SK-N-SH (cell line): ENCODE results near the gene UST. TPM values are rescaled to one million over a fixed set of nuclear protein-coding genes. Genes with fewer than 3 reads are reported as not detected.

Source experiments
- CTCF ChIA-PET: fragments of 300-600, 350-600 bp; formaldehyde crosslinking; extraction: SDS; loops from one replicate; lab custom pipeline; 2021; lab: Yijun Ruan, JAX
- POLR2A ChIA-PET: fragments of 350-600 bp; sonication (Branson Sonifier 250); formaldehyde crosslinking; extraction: SDS; loops from one replicate; lab custom pipeline; 2020; ENCODE audit warnings: antibody characterized with exemption, inconsistent platforms; lab: Yijun Ruan, JAX
- DNase-seq: peaks from one replicate; pipeline ENCODE4 v3.0.0; 2012
- H2AFZ ChIP-seq: fragments of 200-600 bp; sonication (generic); 2 replicates; pipeline ENCODE4 v1.8.1; 2016; ENCODE audit warnings: antibody characterized with exemption, mild to moderate bottlenecking, low read depth
- H3F3A ChIP-seq: fragments of 200-600 bp; sonication (generic); replicated peaks from 2 replicates; pipeline ENCODE3; 2016; ENCODE audit warnings: antibody characterized with exemption, mild to moderate bottlenecking; ENCODE audit not compliant: insufficient read depth
- H3K27ac ChIP-seq, 2 experiments: fragments of 200-500 bp in 1 of 2; fragments of 200-600 bp in 1 of 2; sonication (Bioruptor generic) in 1 of 2; sonication (generic), shearing (Covaris generic) in 1 of 2; 2 replicates each; pipeline versions ENCODE4 v1.5.1 to v1.6.1; 2014 to 2016; ENCODE audit warnings: low read depth in 2 of 2, inconsistent platforms in 1 of 2, low read length in 1 of 2, mild to moderate bottlenecking in 1 of 2, mixed read lengths in 1 of 2
- H3K27me3 ChIP-seq: fragments of 200-600 bp; sonication (generic), shearing (Covaris generic); 2 replicates; pipeline ENCODE4 v1.6.1; 2016; ENCODE audit warnings: mixed run types; ENCODE audit not compliant: insufficient read depth
- H3K36me3 ChIP-seq, 2 experiments: fragments of 200-500 bp in 1 of 2; fragments of 200-600 bp in 1 of 2; sonication (Bioruptor generic) in 1 of 2; sonication (generic) in 1 of 2; replicated peaks in 1 of 2; 2 replicates each; pipeline versions ENCODE3 to v1.5.1; 2014 to 2016; ENCODE audit warnings: low read length in 1 of 2, mild to moderate bottlenecking in 1 of 2; ENCODE audit not compliant: insufficient read depth in 2 of 2, control insufficient read depth in 1 of 2
- H3K4me1 ChIP-seq, 2 experiments: fragments of 200-500 bp in 1 of 2; fragments of 200-600 bp in 1 of 2; sonication (Bioruptor generic) in 1 of 2; sonication (generic), shearing (Covaris generic) in 1 of 2; 2 replicates each; pipeline versions ENCODE4 v1.5.1 to v1.6.1; 2014 to 2016; ENCODE audit warnings: low read depth in 1 of 2, low read length in 1 of 2, mixed run types in 1 of 2; ENCODE audit not compliant: insufficient read depth in 2 of 2, control insufficient read depth in 1 of 2
- H3K4me2 ChIP-seq: fragments of 200-600 bp; sonication (generic), shearing (Covaris generic); 2 replicates; pipeline ENCODE4 v1.6.1; 2017; ENCODE audit warnings: mixed run types
- H3K4me3 ChIP-seq, 2 experiments: fragments of 200-500 bp in 1 of 2; fragments of 200-600 bp in 1 of 2; sonication (Bioruptor generic) in 1 of 2; sonication (generic), shearing (Covaris generic) in 1 of 2; 2 replicates each; pipeline versions ENCODE4 v1.5.1 to v1.8.1; 2014 to 2016; ENCODE audit warnings: low read depth in 2 of 2, inconsistent platforms in 1 of 2, low read length in 1 of 2, mild to moderate bottlenecking in 1 of 2, mixed read lengths in 1 of 2, moderate library complexity in 1 of 2
- H3K79me2 ChIP-seq: fragments of 200-600 bp; sonication (generic); 2 replicates; pipeline ENCODE4 v1.8.1; 2017; ENCODE audit warnings: mild to moderate bottlenecking; ENCODE audit not compliant: insufficient read depth
- H3K9ac ChIP-seq: fragments of 200-600 bp; sonication (generic); 2 replicates; pipeline ENCODE4 v1.6.1; 2017; ENCODE audit warnings: mixed run types
- H3K9me2 ChIP-seq: fragments of 200-600 bp; sonication (generic); 2 replicates; pipeline ENCODE4 v1.6.1; 2017; ENCODE audit warnings: mixed run types
- H3K9me3 ChIP-seq: fragments of 200-600 bp; sonication (generic); 2 replicates; pipeline ENCODE4 v1.6.1; 2017; ENCODE audit warnings: mixed run types, mild to moderate bottlenecking, moderate library complexity
- H4K20me1 ChIP-seq: fragments of 200-600 bp; sonication (generic); 2 replicates; pipeline ENCODE4 v1.6.1; 2017; ENCODE audit warnings: mild to moderate bottlenecking, mixed run types; ENCODE audit not compliant: insufficient read depth
- FOXM1 ChIP-seq: IDR thresholded peaks from 2 replicates; pipeline ENCODE4 v1.4.0; 2012; ENCODE audit warnings: low read depth, mild to moderate bottlenecking
- GATA2 ChIP-seq: sonication (generic); formaldehyde crosslinking; IDR thresholded peaks from 2 replicates; pipeline ENCODE4 v1.5.0; 2020; ENCODE audit warnings: mild to moderate bottlenecking, missing genetic modification reagents
- IRF3 ChIP-seq: fragments of 150-350 bp; IDR thresholded peaks from 2 replicates; pipeline ENCODE4 v1.6.1; 2016; ENCODE audit warnings: mild to moderate bottlenecking, low read depth, low read length
- MAX ChIP-seq: IDR thresholded peaks from 2 replicates; pipeline ENCODE4 v1.4.0; 2012; ENCODE audit warnings: low read depth
- RAD21 ChIP-seq: IDR thresholded peaks from 2 replicates; pipeline ENCODE4 v1.6.1; 2012; ENCODE audit warnings: mild to moderate bottlenecking, low read length
- RFX5 ChIP-seq: IDR thresholded peaks from 2 replicates; pipeline ENCODE4 v1.6.1; 2012; ENCODE audit warnings: mild to moderate bottlenecking, improper control_type of control experiment, low read length
- TEAD4 ChIP-seq: IDR thresholded peaks from 2 replicates; pipeline ENCODE4 v1.4.0; 2012; ENCODE audit warnings: mild to moderate bottlenecking, borderline replicate concordance; ENCODE audit not compliant: insufficient read depth
- USF1 ChIP-seq: IDR thresholded peaks from 2 replicates; pipeline ENCODE4 v1.4.0; 2012; ENCODE audit warnings: low read depth, borderline replicate concordance
- WGBS: methylation state at CpG from one replicate; pipeline ENCODE4 v1.1.6; 2017; ENCODE audit warnings: low lambda C conversion rate; 5-methylcytosine and 5-hydroxymethylcytosine counted together
- polyA plus RNA-seq, 3 experiments: library from polyadenylated mRNA; depleted of rRNA; stranded (reverse); fragments of >200 nt; gene quantifications; 2 replicates each; pipeline ENCODE4 v1.2.3, GENCODE V29; 2012

The UST gene
- polyA plus RNA-seq, 1 of the 3 experiments (the other 2 are of a cell fraction), result 1.7 TPM

GRCh38 chr6:148904896-148905870, 158.4 kb downstream of the UST start:
- H4K20me1 ChIP-seq, result no peaks in the 10 kb centered on the region
- no peak overlapping the region for H3K4me2 ChIP-seq
- TF ChIP-seq RAD21, result no peak
- no peak for TF ChIP-seq MAX
- TF ChIP-seq TEAD4, result no peak
- no peak for TF ChIP-seq GATA2 (CRISPR knock-in tag)
- no peak for TF ChIP-seq FOXM1
- no peak for TF ChIP-seq USF1
- no peak for TF ChIP-seq IRF3
- TF ChIP-seq, all 33 proteins: peak for 0
- Histone ChIP-seq H3K79me2 (no peaks in the 10 kb centered on the region), H2AFZ (no peak overlapping the region), H3K27ac (no peak overlapping the region), H3K36me3 (no peaks in the 10 kb centered on the region), H3K27me3 (peaks cover 5% of the 10 kb centered on the region; the same call in 1 of the 2 replicates), H3K9me2 (no peaks in the 10 kb centered on the region), H3K4me1 (no peaks in the 10 kb centered on the region), H3K9ac (no peak overlapping the region), H3F3A (no peaks in the 10 kb centered on the region), H3K9me3 (no peaks in the 10 kb centered on the region), H3K4me3 (no peak overlapping the region)
- DNase-seq, result no peak
- WGBS, result 29% methylated on average over 5 of the region's 5 CpGs
- CTCF ChIA-PET, result no interaction called here
- POLR2A ChIA-PET, result no interaction called here

GRCh38 chr6:148905901-148906300, 159.1 kb downstream of the UST start:
- no peaks in the 10 kb centered on the region for H3K4me1 ChIP-seq
- H3K9ac ChIP-seq, result no peak overlapping the region
- no peaks in the 10 kb centered on the region for H3K9me2 ChIP-seq
- DNase-seq, result no peak
- H3K9me3 ChIP-seq, result no peaks in the 10 kb centered on the region
- peaks cover 10% of the 10 kb centered on the region; the same call in 1 of the 2 replicates for H3K27me3 ChIP-seq
- CTCF ChIA-PET, result no interaction called here
- no peak overlapping the region for H3K4me3 ChIP-seq
- H3K27ac ChIP-seq, result no peak overlapping the region
- TF ChIP-seq RFX5, result no peak
- TF ChIP-seq, all 33 proteins: peak for 0
- Histone ChIP-seq H3F3A (no peaks in the 10 kb centered on the region), H2AFZ (no peak overlapping the region), H3K79me2 (no peaks in the 10 kb centered on the region), H3K36me3 (no peaks in the 10 kb centered on the region), H3K4me2 (no peak overlapping the region), H4K20me1 (no peaks in the 10 kb centered on the region)
- 17% methylated on average over 6 of the region's 6 CpGs for WGBS
- POLR2A ChIA-PET, result no interaction called here
